A549 (cell line): ENCODE data around the gene MARCKSL1. TPM values are rescaled to one million over a fixed set of nuclear protein-coding genes. Genes with fewer than 3 reads are reported as not detected.
A peak's percentile ranks its signal among the peaks of the same experiment; 100 is the strongest.

ENCODE experiments used
- ATAC-seq, 2 experiments: fragments of 200-7000 bp in 1 of 2; fragments of >200 bp in 1 of 2; cut with Nextera tagmentation in 1 of 2; cut with Tn5 transposase in 1 of 2; 3 replicates each; pipeline versions ENCODE4 v1.8.0 to v1.9.1; 2018 to 2020; ENCODE audit warnings: mild to moderate bottlenecking in 1 of 2, moderate library complexity in 1 of 2
- CTCF ChIA-PET: fragments of 300-600 bp; sonication (Branson Sonifier 250); formaldehyde crosslinking; extraction: SDS; loops from one replicate; lab custom pipeline; 2021; ENCODE audit warnings: antibody characterized with exemption, inconsistent platforms; lab: Yijun Ruan, JAX
- POLR2A ChIA-PET: fragments of 350-600 bp; formaldehyde crosslinking; extraction: SDS; loops from one replicate; lab custom pipeline; 2021; ENCODE audit warnings: antibody characterized with exemption, inconsistent platforms; lab: Yijun Ruan, JAX
- DNase-seq, 2 experiments: peaks; one replicate each; pipeline versions ENCODE4 v3.0.0 to v3.0.0-alpha.2; 2011 to 2016; ENCODE audit warnings: low read depth in 1 of 2, low spot score in 1 of 2
- FAIRE-seq: peaks from 2 replicates; lab custom pipeline; 2011; peaks lifted over from hg19 to GRCh38; lab: Jason Lieb, UNC
- H3K27ac ChIP-seq, 2 experiments: fragments of >200 bp; sonication (Bioruptor Twin); formaldehyde crosslinking; 3 replicates each; pipeline ENCODE4 v1.5.1; 2016 to 2017
- H3K4me1 ChIP-seq: fragments of >200 bp; sonication (Bioruptor Twin); formaldehyde crosslinking; 3 replicates; pipeline ENCODE4 v1.6.1; 2016
- H3K4me2 ChIP-seq: fragments of >200 bp; sonication (Bioruptor Twin); formaldehyde crosslinking; 3 replicates; pipeline ENCODE4 v1.6.1; 2016
- H3K4me3 ChIP-seq: fragments of >200 bp; sonication (Bioruptor Twin); formaldehyde crosslinking; 3 replicates; pipeline ENCODE4 v1.5.1; 2016
- H3K9me3 ChIP-seq: fragments of >200 bp; sonication (Bioruptor Twin); formaldehyde crosslinking; 3 replicates; pipeline ENCODE4 v1.6.1; 2016
- CBX2 ChIP-seq: fragments of 200-600 bp; sonication (generic); IDR thresholded peaks from 2 replicates; pipeline ENCODE4 v1.6.1; 2016; ENCODE audit warnings: low read depth, mild to moderate bottlenecking, borderline replicate concordance
- CBX8 ChIP-seq: fragments of 200-600 bp; sonication (generic); IDR thresholded peaks from 2 replicates; pipeline ENCODE4 v1.6.1; 2016
- CHD4 ChIP-seq: fragments of 200-600 bp; sonication (generic); IDR thresholded peaks from 2 replicates; pipeline ENCODE4 v1.6.1; 2016; ENCODE audit warnings: antibody characterized with exemption, mild to moderate bottlenecking, borderline replicate concordance
- EHMT2 ChIP-seq: fragments of 200-600 bp; sonication (generic); IDR thresholded peaks from 2 replicates; pipeline ENCODE4 v1.6.1; 2016; ENCODE audit warnings: antibody characterized with exemption, low read depth, mild to moderate bottlenecking, moderate library complexity
- FOSB ChIP-seq: fragments of 250-450 bp; sonication (Bioruptor Pico); IDR thresholded peaks from 2 replicates; pipeline ENCODE4 v1.5.0; 2020; ENCODE audit warnings: mild to moderate bottlenecking, moderate library complexity
- HDAC2 ChIP-seq: fragments of 200-600 bp; sonication (generic); IDR thresholded peaks from 2 replicates; pipeline ENCODE4 v1.6.1; 2016
- MAZ ChIP-seq: fragments of 150-350 bp; IDR thresholded peaks from 2 replicates; pipeline ENCODE4 v1.6.1; 2014; ENCODE audit warnings: antibody characterized with exemption, low read depth, low read length, borderline replicate concordance
- MYC ChIP-seq: IDR thresholded peaks from 2 replicates; pipeline ENCODE4 v1.6.1; 2012; ENCODE audit warnings: mild to moderate bottlenecking, inconsistent platforms, low read length, improper control_type of control experiment, borderline replicate concordance
- PHF8 ChIP-seq: fragments of 200-600 bp; sonication (generic); IDR thresholded peaks from 2 replicates; pipeline ENCODE4 v1.6.1; 2016; ENCODE audit warnings: low read depth, mild to moderate bottlenecking, antibody characterized with exemption, moderate library complexity, borderline replicate concordance
- POLR2AphosphoS2 ChIP-seq: conservative IDR thresholded peaks from 2 replicates; pipeline ENCODE4 v1.6.1; 2012; ENCODE audit warnings: low read length, improper control_type of control experiment, inconsistent platforms
- RFX5 ChIP-seq: fragments of 450-650 bp; IDR thresholded peaks from 2 replicates; pipeline ENCODE4 v1.7.1; 2014; ENCODE audit warnings: antibody characterized with exemption, mild to moderate bottlenecking, moderate library complexity
- TFCP2L1 ChIP-seq: fragments of 250-450 bp; sonication (Bioruptor Pico); IDR thresholded peaks from 2 replicates; pipeline ENCODE4 v1.5.0; 2021; ENCODE audit warnings: mild to moderate bottlenecking
- TP53 ChIP-seq: fragments of 250-450 bp; sonication (Bioruptor Pico); IDR thresholded peaks from 2 replicates; pipeline ENCODE4 v1.5.0; 2021; ENCODE audit warnings: mild to moderate bottlenecking, moderate library complexity
- ZC3H11A ChIP-seq: fragments of 450-650 bp; IDR thresholded peaks from 2 replicates; pipeline ENCODE4 v1.6.1; 2014; ENCODE audit warnings: antibody characterized with exemption, mild to moderate bottlenecking
- WGBS: methylation state at CpG from one replicate; pipeline ENCODE4 v1.1.6; 2017; ENCODE audit errors: missing lambda C conversion rate; 5-methylcytosine and 5-hydroxymethylcytosine counted together
- polyA plus RNA-seq, 4 experiments: library from polyadenylated mRNA; depleted of rRNA in 3 of 4; stranded (reverse); fragments of >200 nt; fragmentation: RNase III in 1 of 4; extraction: RNeasy Plus Mini Kit Qiagen cat#74134 plus additional on column Dnase treatment in 1 of 4; gene quantifications; 2 replicates in 3 of 4; 3 replicates in 1 of 4; pipeline ENCODE4 v1.2.3, GENCODE V29; 2011 to 2017
- TF ChIP-seq, protein P1 (sequence below): fragments of 150-350 bp; IDR thresholded peaks from 2 replicates; pipeline ENCODE4 v1.6.1; 2014; ENCODE audit warnings: low read depth, mild to moderate bottlenecking, low read length
- TF ChIP-seq, protein P2 (sequence below): fragments of 250-450 bp; sonication (Bioruptor Pico); IDR thresholded peaks from 2 replicates; pipeline ENCODE4 v1.5.0; 2020; ENCODE audit warnings: low read depth, mild to moderate bottlenecking, moderate library complexity
- TF ChIP-seq, protein P3 (sequence below): fragments of 250-450 bp; sonication (Bioruptor Pico); IDR thresholded peaks from 2 replicates; pipeline ENCODE4 v1.5.0; 2021; ENCODE audit warnings: mild to moderate bottlenecking, moderate library complexity, borderline replicate concordance

The MARCKSL1 gene
- polyA plus RNA-seq, 2 of the 4 experiments (the other 2 are of a cell fraction): 62.6 to 73.2 TPM

DNA sequence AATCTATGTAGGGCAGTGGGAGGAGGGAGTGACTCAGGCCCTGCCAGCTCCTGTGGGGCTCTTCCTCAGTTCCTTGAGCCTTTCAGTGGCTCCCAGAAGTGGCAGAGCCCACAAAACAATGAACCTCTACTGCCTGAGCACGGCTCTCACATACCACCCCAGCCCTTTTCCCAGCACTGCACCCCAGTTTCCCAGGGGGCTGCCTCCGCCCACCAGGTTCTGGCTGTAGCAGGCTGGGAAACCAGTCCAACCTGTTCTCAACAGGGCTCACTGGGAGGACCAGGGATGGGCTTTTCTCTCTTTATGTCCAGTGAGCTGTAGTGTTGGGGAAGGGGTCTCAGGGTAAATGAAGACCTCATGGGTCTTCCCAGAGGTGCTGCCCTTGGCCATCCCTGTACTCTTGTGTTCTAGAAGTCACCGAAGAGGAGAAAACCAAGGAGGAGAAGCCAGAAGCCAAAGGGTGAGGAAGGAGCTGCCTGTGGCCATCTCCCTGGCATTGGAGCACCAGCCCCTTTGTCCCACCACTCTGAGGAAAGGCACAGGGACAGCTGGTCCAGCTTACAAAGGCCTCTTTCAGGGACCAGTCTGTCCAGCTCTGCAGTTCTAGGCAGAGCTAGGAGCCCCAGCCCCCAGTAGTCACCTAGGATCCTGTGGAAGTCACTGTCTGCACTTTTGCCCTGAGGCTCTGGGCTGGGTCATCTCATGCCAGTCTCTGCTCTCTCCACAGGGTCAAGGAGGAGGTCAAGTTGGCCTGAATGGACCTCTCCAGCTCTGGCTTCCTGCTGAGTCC lies 3.5 kb downstream of the MARCKSL1 start:
- H3K9me3 ChIP-seq: no peaks in the 10 kb centered on the region
- H3K4me1 ChIP-seq: peaks cover 33% of the 10 kb centered on the region
- 100% methylated on average over 3 of the region's 3 CpGs for WGBS
- H3K4me2 ChIP-seq: peak overlapping the region; percentile 96
- no peak for ATAC-seq
- ChIA-PET POLR2A (interaction anchor here (1.1 to 2.0 kb wide), 2 partner anchors 11 to 153 kb away, joined by 3 to 7 read pairs; partner anchors contain the start of gene TXLNA), CTCF (interaction anchor here (0.8 to 5.3 kb wide), 6 partner anchors 9 to 117 kb away, joined by 3 to 20 read pairs (median 3); no protein-coding TSS in a partner anchor)
- no peak for TF ChIP-seq MAZ
- TF ChIP-seq MYC: no peak
- TF ChIP-seq CHD4: no peak
- TF ChIP-seq HDAC2: no peak
- no peak for TF ChIP-seq EHMT2
- TF ChIP-seq CBX2: no peak
- TF ChIP-seq, protein P1, sequence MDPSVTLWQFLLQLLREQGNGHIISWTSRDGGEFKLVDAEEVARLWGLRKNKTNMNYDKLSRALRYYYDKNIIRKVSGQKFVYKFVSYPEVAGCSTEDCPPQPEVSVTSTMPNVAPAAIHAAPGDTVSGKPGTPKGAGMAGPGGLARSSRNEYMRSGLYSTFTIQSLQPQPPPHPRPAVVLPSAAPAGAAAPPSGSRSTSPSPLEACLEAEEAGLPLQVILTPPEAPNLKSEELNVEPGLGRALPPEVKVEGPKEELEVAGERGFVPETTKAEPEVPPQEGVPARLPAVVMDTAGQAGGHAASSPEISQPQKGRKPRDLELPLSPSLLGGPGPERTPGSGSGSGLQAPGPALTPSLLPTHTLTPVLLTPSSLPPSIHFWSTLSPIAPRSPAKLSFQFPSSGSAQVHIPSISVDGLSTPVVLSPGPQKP: no peak
- no peak for TF ChIP-seq FOSB
- TF ChIP-seq PHF8: no peak
- TF ChIP-seq ZC3H11A: no peak
- no peak for TF ChIP-seq POLR2AphosphoS2
- peak overlapping the region; percentile 14 to 45; a peak in 3 of 6 replicates for H3K27ac ChIP-seq
- H3K4me3 ChIP-seq: no peak overlapping the region
- FAIRE-seq: no peak
- DNase-seq: no peak

DNA sequence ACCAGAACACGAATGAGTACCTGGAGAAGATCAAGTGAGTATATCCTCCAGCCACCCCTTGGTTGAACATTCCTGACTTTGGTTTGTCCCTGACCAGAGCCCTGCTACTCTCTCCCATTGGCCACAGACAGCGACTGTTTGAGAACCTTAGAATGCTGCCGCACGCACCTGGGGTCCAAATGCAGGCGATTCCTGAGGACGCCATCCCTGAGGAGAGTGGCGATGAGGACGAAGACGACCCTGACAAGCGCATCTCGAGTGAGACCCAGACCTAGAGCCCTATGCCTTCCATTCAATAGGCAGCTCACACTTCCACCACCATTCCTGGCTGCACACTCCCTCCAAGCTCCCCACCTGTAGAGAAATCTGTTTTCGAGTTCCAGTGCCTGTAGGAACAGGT lies 4.5 kb downstream of the MARCKSL1 start:
- no peak overlapping the region for H3K4me3 ChIP-seq
- ChIA-PET CTCF (interaction anchor here (0.8 to 5.3 kb wide), 7 partner anchors 10 to 116 kb away, joined by 3 to 20 read pairs (median 3); no protein-coding TSS in a partner anchor), POLR2A (interaction anchor here (1.2 to 2.0 kb wide), 2 partner anchors 10 to 63 kb away, joined by 4 to 7 read pairs; partner anchors contain the start of gene BSDC1)
- H3K27ac ChIP-seq: no peak overlapping the region
- no peak for FAIRE-seq
- no peaks in the 10 kb centered on the region for H3K9me3 ChIP-seq
- no peak for DNase-seq
- peaks cover 30% of the 10 kb centered on the region for H3K4me1 ChIP-seq
- TF ChIP-seq TFCP2L1 (CRISPR knock-in tag): no peak
- no peak for TF ChIP-seq RFX5
- TF ChIP-seq, protein P2, sequence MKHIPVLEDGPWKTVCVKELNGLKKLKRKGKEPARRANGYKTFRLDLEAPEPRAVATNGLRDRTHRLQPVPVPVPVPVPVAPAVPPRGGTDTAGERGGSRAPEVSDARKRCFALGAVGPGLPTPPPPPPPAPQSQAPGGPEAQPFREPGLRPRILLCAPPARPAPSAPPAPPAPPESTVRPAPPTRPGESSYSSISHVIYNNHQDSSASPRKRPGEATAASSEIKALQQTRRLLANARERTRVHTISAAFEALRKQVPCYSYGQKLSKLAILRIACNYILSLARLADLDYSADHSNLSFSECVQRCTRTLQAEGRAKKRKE (CRISPR knock-in tag): no peak
- TF ChIP-seq, protein P3, sequence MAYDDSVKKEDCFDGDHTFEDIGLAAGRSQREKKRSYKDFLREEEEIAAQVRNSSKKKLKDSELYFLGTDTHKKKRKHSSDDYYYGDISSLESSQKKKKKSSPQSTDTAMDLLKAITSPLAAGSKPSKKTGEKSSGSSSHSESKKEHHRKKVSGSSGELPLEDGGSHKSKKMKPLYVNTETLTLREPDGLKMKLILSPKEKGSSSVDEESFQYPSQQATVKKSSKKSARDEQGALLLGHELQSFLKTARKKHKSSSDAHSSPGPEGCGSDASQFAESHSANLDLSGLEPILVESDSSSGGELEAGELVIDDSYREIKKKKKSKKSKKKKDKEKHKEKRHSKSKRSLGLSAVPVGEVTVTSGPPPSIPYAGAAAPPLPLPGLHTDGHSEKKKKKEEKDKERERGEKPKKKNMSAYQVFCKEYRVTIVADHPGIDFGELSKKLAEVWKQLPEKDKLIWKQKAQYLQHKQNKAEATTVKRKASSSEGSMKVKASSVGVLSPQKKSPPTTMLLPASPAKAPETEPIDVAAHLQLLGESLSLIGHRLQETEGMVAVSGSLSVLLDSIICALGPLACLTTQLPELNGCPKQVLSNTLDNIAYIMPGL (CRISPR knock-in tag): no peak
- TF ChIP-seq TP53: no peak
- no peak for TF ChIP-seq CBX8
- TF ChIP-seq MAZ: no peak
- TF ChIP-seq, all 56 proteins: peak for 0
- 97% methylated on average over 11 of the region's 12 CpGs for WGBS
- ATAC-seq: no peak
- no peak overlapping the region for H3K4me2 ChIP-seq
